SW480 (cell line): ENCODE results near the gene MIEN1.
"Not testable (repeated sequence)": the region's sequence is repeated elsewhere in the genome, so short reads cannot be mapped to it uniquely, and the experiment has no call there.

Experiments
- DNase-seq: peaks from one replicate; pipeline ENCODE4 v3.0.0-alpha.2; 2016; ENCODE audit warnings: low spot score

MIEN1 gene, protein sequence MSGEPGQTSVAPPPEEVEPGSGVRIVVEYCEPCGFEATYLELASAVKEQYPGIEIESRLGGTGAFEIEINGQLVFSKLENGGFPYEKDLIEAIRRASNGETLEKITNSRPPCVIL

DNA sequence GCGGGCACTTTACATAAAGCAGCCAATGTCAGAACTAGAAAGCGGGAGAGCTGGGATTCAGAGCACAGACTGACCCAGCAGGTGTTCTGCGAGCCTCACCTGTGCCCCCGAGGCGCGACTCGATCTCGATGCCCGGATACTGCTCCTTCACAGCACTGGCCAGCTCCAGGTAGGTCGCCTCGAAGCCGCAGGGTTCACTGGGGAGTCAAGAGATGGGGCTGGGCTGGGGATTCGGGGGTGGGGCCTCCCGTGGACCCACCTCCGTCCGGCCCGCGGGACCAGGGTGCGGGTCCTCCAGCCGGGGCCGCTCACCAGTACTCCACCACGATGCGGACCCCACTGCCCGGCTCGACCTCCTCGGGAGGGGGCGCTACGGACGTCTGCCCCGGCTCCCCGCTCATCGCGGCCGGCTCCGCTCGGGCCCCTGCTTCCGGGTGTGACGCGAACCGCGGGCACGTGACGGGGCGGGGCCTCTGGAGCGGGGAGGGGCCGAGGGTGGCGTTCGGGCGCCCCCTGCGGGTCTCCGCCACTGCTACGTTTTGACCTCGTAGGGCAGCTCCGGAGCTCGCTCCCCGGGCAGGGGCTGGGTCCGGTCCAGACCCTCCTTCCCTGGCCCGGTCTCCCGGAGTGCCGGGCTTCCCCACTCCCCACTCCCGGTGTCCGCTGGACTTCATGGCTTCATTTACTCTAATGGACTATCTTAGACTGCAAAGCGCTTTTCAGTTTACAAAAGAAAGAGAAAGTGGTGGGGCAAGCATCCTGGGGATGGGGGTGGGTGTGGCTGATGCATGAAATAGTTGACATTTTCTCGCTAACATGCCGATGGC, at the start of gene MIEN1:
TSS of gene MIEN1 (minus strand) at position 438 of the 827 bp plus-strand sequence. CDS start at position 401, 37 bp downstream.
- DNase-seq: peak; percentile 75

DNA sequence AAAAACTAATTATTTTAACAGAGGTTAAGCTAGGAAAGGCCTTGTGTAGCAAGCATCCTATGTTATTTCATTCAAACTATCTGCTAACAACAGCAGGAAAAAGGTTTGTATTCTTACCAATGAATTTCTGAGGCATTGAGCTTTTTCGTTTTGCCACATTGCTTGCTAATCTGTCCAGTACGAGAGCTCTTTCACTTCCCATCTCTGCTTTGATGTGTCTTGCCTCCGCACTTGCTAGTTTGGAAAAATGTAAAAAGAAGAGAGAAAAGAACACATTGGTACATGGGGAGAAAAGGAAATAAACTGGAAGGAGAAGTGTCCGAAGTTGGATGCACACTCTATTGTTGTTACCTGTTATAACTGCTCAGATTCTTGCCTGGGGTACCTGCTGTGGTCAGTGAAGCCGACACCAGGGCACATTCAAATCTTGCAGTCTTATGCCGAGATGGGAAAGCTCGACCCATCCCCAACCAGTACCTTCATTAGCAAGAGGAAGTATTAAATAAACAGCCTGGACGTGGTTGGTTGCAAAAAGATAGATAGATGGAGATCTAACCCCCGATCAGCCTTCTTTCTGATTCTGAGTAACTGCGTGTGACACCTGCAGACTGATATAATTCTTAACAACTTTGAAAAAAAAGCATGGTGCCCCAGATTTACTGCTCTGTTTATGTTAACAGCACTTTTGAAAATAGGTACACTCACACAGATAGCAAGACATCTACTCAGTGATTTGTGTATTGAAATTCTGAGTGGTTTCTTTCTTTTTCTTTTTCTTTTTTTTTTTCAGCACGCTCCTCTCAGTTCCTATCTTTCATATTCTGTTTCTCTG, 47.4 kb upstream of the MIEN1 start:
- DNase-seq: no peak

DNA sequence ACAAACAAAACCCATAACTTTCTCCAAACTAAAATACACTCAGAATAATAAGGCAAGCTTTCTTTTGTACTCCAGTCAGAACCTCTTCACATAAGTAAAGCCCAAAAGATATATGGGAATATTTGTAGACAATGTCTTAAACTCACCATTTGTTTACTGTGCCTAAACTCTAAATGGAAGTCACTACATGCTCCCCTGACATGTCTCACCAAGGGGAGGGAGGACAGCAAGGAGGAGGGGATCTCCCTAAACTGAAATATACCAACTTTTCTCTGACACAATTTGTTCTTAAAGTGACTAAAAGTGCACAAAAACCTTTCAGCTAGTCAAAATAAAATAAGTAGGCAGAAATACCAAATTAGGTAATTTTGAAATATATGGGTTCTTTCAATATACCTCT, 45.9 kb upstream of the MIEN1 start:
- DNase-seq: no peak

DNA sequence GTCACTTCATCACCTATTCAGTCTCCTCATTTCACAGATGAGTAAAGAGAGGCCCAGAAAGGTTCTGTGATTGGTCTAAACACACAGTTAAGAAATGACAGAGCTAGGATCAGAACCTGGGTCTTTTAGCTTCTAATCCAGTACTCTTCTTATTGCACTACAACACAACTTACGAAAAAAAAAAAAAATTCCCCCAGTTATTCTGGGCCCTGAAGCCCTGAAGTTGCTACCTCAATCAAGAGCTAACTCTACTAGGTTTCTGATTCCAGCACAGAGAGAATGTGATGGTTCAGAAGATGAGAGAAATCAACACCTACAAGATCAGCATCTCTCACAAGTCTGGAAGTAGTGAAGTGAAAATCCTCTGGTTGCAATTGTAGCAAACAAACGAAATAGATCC, 44.7 kb upstream of the MIEN1 start:
- DNase-seq: no peak

DNA sequence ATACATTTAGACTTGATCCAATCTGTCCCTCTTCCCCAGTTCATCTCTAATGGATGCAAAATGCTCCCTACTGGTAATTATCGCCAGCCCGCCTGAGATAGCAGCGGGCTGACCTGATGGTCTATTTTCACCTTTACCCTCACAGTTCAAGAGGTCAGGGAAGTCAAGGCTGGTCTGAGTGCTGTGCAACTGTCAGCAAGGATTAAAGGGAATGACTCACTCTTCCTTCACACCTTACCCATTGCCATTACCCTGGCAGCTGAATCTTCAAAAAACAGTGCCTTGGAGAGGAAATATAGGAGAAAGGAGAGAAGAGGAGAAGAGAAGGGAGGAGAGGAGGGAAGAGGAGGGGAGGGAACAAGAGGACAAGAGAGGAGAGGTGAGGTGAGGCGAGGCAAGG, 43.7 kb upstream of the MIEN1 start:
- no peak for DNase-seq

DNA sequence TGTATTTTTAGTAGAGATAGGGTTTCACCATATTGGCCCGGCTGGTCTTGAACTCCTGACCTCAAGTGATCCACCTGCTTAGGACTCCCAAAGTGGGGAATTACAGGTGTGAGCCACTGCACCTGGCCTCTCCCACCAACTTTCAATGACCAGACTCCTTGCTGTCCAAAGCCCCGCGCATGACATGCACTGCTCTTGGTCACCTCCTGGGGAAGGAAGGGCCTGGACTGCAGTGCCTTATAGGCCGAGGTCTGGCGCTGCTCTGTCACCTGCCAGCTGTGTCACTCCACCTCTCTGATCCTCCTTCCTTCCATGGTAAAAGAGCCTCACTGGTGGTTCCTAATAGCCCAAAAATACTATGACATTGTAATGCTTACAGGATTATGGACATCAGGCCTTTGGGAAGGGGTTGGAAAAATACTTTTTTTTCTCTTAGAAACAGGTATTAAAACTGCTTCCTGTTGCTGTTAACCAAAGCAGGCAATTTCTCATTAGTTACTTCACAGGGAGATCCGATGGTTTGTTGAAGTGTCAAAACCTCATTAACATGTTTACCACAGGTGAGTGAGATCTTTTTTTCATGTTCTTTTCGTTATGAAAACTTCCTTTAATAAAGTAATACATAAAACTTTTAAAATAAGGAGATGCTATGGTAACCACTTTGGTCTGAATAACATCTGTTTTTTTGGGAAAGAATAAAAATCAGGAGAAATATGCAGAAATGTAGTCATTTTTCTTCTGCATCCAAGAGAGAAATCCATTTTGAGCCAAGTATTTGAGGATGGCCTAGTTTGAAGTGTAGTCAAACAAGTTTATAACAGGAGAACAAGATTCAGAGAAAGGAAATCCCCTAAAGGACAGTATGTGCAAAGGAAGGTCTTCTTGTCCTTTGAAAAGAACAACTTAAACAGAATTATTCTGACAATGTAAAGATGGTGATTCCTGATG, 42.9 kb upstream of the MIEN1 start:
- no peak for DNase-seq

DNA sequence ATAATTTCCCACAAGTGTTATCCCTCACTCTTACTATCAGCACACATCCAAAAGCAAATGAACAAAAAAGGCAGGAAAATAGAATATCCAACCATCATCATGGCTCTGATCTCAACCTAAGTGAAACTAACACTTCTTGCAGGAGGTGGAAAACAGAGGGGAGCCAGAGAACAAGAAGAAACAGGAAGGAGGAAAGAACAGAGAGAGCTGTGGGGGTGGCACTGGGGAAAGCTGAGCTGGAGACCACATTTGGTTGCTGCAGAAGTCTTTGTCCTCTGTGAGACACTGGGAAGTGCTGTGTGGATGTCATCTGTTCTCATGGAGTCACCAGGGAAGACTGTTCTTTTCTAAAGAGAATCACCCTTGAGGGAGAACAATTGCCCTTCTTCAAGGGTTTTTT, 42.1 kb upstream of the MIEN1 start:
- DNase-seq: no peak

DNA sequence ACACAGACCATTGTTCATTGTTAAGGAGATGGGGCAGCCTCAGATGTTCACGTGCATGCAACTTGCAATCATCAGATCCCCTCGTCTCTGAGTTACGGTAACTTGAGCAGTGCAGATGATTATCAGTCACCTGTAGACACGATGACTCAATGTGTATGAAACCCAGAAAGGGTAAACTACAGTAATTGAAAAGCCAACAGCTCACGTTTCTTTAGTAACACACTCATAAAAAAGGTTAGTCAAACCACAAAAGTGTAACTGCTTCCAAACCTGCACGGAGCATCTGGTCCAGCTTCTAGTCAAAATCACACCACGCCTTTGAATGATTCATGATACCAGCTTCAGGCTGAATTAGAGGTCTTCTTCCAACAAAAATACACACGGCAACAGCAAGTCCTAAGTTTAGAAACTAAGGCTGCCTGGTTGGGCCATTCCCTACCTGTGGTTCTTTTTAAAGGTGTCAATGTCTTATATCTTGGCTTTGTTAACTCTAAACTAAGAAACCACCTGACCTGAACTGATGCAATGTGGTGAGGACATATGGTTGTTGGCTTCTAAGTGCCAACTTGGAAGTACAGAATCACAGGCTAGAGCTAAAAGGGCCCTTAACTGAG, 39.7 kb upstream of the MIEN1 start:
- DNase-seq: peak; percentile 96

DNA sequence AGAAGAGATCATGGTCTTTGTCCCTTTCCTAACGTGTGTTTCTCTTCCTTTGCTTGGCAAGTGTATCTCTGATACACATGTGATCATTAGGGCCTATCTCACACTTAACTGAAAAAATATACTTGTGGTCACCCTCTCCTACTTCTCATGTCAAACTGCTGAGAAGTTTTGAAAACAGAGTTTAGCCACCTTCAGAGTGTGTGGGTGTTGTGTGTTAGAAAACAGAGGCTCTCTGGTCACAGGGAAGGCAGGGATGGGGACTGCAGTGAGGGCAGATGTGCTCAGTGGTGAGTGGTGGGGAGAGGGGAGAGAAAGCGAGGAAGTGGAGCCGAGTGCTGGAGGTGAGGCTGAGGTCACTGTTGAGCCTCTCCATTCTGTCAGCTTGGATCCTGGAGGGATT, 36.8 kb upstream of the MIEN1 start:
- no peak for DNase-seq

DNA sequence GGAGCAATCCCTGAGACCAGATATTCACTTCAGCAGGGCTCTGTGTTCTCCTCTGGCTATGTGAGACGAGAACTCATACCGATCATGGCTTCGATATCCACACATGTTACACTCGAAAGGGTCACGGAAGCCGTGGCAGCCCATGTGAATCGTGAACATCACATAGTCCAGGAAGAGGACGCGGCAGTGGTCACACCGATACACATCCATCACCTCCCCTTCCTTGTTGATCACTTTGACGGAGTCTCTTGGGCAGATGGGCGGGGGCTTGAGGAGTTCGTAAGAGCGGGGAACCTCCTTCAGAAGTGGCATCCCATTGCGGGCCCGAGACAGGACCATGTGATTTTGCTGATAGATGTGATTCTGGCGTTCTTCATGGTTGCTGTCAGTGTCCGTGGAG, 35.4 kb upstream of the MIEN1 start:
- DNase-seq: no peak

DNA sequence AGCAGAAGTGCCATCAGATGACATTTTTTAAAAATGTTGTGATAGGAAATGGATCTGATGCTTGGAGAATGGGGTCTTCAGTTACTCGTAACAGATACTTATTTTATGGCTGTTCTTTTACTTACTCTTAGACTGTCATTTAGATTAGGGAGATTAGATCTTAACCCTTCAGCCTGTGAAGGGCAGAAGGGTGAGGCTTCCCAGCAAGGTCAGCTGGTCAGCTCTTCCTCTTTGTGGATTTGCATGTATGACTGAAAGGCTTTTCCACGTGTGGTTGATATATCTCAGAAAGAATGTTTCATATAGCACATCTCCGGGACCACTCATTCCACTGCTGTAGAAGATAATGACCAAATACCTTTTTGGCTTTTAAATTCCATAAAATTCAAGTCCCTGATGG, 34.8 kb upstream of the MIEN1 start:
- DNase-seq: no peak

DNA sequence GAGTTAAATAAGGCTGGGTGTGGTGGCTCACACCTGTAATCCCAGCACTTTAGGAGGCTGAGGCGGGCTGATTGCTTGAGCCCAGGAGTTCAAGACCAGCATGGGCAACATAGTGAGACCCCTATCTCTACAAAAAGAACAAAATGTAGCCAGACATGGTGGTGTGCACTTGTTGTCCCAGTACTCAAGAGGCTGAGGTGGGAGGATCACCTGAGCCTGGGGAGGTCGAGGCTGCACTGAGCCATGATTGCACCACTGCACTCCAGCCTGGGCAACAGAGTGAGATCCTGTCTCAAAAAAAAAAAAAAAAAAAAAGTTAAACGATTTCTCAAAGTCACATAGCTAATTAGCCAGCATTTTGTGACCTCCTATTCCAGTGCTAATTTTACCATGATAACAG, 33.8 kb upstream of the MIEN1 start:
- not testable (repeated sequence) for DNase-seq

DNA sequence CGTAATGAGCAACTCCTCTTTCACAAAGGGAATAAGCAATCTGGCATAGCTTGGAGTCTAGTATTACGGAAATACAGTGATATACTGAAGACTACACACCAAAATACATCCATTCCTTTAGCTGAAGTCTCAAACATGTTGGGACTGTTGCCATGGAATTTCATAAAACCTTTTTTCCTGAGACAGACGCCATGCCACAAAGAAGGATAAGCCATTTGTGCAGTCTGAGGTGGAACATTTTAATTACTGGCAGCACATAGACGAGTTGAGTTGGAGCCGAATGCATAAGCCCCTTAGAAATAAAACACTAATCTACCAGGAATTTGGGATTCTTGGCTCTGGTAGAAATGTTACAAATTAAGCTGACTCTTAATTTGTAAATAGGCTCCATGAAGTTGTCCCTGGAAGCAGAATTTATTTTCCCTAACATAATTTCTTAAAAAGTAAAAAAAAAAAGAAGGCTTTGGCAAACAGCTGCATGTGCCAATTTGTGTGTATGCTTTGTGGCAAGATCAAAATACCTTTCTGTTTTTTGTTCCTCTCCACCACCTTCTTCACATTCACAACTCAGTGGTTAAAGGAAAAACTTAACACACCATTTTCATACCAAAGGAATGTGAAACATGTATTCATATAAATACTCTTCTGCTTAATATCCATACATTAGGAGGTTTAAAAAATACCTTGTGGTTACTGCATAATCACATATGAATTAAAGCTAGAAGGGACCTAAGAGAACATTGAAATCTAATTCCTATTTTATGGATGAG, 32.9 kb upstream of the MIEN1 start:
- DNase-seq: peak; percentile 6

DNA sequence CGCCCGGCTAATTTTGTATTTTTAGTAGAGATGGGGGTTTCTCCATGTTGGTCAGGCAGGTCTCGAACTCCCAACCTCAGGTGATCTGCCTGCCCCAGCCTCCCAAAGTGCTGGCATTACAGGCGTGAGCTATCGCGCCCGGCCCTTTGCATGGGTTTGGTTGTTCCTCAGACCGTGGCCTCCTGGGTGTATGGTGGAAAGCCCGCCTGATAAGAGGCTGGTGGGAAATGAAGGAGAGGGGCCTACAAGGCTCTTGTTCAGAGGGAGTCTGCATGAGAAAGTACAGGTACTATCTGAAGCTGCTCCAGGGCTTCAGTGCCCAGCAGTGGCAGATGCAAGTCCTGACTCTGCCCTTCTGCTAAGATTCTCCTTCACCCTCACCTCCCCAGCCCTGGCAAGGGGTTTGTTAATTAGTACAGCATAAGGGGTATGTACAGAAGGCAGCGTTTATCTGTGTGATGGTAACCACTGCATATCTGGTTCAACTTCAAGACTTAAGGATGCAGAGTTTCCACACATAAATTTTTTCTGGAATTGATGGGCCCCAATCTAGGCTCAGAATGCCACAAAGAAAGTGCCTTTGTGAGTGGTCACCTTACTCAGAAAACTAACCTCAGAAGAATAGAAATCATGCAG, 31.6 kb upstream of the MIEN1 start:
- DNase-seq: no peak

DNA sequence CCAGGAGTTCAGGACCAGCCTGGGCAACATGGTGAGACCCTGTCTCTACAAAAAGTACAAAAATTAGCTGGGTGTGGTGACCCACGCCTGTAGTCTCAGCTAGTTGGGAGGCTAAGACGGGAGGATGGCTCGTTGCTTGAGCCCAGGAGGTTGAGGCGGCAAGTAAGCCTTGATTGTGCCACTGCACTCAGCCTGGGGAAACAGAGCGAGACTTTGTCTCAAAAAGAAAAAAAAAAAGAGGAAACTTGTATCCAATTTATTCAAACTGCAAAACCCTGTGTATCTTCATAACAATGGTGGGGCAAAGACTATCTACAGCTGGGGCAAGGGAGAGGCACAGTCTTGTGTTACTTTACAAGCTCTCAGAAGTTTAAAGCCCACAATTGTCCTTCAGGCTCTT, 28.9 kb upstream of the MIEN1 start:
- DNase-seq: no peak

DNA sequence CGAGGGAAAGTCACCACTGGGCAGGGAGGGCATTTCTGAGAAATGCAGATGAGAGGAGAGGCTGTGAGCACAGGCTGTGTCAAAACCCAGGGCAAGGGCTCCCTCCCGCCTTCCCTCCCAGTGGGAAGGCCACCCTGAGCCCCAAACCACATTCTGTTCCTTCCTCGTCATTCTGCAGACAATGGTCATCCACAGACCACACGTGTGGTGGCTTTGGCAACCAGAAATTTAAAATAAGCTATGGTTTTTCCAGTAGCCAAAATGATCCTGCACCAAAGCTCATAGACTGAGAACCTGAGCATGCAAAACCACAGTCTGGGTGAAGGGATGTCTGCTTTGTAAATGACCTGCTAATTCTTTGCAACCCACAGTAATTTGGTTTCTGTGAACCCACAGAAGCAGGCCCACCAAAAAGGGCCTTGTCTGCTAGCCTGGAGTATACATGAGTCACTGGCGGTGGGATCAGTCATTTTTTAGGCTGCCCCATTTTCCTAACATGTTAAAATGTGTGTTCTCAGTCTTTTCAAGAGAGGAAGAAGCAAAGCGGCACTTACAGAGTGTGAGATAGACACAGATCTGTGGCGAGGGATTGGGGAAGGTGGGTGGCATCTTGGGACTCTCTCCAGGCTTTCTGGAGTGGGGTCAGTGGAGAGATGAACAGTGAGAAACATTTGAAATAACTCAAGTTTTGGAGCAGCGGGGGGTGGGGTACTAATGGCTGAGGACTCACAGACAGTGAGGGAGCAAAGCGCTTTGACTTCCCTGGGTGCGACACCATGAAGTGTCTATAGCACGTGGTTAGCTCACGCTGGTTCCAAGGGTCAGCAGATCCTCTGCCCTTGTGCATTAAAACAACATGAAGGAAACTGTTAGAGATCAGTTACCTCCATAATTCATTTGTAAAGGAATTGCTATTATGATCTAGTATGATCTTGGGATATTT, 27.9 kb upstream of the MIEN1 start:
- DNase-seq: no peak

DNA sequence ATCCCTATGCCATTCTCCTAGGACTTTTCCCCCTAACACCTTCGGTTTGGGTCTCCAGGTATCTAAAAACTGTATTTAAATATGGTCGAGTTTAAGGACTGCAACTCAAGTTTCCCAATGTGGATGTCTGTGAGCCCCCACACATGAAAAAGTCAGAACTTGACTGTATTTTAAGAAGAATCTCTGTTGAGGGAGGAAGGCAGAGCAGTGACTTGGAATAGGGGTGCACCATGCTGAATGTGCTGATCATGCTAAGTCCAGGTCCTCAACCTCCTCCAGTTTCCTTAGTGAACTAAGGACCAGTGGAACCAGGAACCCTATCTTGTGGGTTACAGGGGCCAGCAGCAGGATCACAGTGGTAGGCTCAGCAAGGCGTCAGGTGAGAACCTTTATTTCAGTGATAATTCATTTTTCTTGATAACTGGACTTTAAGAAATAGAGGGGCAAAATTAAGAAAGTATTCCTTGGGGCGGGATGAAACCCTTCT, 26.9 kb upstream of the MIEN1 start:
- DNase-seq: no peak

DNA sequence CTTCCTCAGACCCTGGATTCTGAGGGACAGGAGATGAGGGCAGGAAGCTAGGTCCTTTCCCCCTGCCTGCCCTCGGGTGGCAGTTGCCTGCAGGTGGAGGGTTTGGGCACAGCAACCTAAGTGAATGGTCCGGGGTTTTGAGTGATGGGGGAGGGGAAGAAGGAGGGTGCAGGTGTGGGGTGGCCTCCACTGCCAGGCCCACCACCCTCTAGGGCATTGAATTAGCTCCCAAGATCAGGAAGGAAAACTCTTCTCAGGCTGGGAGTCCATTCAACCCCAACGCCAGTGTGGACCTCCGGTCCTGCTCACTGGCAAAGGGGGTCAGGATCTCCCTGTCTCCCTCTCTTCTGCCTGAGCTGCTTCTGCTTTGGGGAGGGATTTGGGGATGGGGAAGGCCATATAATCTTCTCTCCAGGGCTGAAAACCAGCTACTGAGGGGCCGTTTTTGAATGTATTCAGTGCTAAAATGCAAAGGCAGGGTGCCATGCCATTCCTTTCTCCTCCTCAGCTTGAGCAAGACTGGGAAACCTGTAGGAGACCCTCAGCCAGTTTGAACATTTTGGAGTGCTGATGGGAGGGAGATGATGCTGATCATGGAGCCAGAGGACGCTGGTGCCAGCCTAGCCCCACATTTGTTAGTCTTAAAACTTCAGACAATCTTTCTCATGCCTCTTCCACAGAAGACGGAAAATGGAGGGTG, 26.2 kb upstream of the MIEN1 start:
- DNase-seq: no peak
